Breast epithelium (tissue), 3 donors: ENCODE measurements around the gene EZH1.

ENCODE experiments used
- CTCF ChIP-seq, 3 donors: fragments of 450-650 bp; IDR thresholded peaks; one replicate each; pipeline ENCODE4 v1.5.1; 2016 to 2017; ENCODE audit warnings: antibody characterized with exemption in 3 of 3, mild to moderate bottlenecking in 3 of 3, moderate library complexity in 3 of 3
- POLR2A ChIP-seq: fragments of 450-650 bp; IDR thresholded peaks from one replicate; pipeline ENCODE4 v1.6.1; 2016; ENCODE audit warnings: antibody characterized with exemption, mild to moderate bottlenecking, moderate library complexity
- POLR2AphosphoS5 ChIP-seq, 3 donors: sonication (generic); formaldehyde crosslinking; IDR thresholded peaks; one replicate each; pipeline ENCODE4 v1.6.1; 2017; ENCODE audit warnings: antibody characterized with exemption in 3 of 3

GRCh38 chr17:42780851-42781638, 36.2 kb upstream of the EZH1 start:
- no peak for TF ChIP-seq CTCF (IDR thresholded peaks at IDR 0.05)
- no peak for TF ChIP-seq POLR2A
- no peak for TF ChIP-seq POLR2AphosphoS5 (IDR thresholded peaks at IDR 0.05)
